GM21360 (cell line): Measurements from ENCODE around the gene TGFB3.
A peak's percentile ranks its signal among the peaks of the same experiment; 100 is the strongest.
"Not testable (repeated sequence)": the region's sequence is repeated elsewhere in the genome, so short reads cannot be mapped to it uniquely, and the experiment has no call there.

ENCODE experiments used
- ATAC-seq: cut with Tn5 transposase; IDR thresholded peaks from one replicate; pipeline ENCODE4 v1.9.1; 2021; ENCODE audit warnings: mild to moderate bottlenecking, moderate library complexity; ENCODE audit not compliant: unreplicated experiment

The TGFB3 gene

DNA sequence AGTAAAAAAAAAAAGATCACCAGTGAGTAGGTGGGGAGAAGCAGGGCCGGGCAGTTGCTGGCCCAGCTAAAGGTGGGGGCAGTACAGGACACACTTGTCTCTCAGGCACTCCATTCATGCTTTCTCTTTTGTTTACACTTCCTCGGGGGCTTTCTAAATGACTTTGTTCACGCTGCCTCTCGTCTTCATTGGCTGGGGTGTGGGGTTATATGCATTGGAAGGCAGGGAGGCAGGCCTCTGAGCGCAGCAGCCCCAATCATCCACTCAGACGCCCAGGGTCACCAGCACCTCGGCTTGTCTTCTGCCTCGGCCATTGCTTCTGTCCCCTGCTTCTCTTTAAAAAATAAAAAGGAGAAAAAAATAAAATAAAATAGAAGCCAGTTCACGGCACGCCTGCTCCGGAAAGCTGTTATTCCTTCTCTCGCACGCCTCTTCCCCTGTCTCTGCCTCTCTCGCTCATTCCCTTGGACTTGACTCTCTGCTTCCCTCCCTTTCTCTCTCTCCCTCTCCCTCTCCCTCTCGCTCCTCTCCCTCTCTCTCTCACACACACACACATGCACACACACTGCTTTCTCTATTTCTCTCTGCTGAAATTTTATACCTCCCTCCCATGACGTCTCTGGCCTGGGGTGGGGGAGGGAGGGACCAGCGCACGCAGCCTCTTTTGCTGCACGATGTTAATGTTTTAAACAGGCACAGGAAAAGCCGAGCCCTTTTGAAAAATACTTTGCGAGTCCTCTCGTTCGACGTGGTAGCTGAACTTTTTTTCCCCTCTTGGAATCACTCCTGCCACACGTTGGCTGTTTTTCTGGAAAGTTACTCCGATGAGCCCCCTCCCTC is at the start of gene TGFB3:
Gene TGFB3, minus strand, starts transcription at position 570 of the 840 bp plus-strand sequence. CDS start 1,102 bp downstream, outside the sequence.
- peak; percentile 41 for ATAC-seq

DNA sequence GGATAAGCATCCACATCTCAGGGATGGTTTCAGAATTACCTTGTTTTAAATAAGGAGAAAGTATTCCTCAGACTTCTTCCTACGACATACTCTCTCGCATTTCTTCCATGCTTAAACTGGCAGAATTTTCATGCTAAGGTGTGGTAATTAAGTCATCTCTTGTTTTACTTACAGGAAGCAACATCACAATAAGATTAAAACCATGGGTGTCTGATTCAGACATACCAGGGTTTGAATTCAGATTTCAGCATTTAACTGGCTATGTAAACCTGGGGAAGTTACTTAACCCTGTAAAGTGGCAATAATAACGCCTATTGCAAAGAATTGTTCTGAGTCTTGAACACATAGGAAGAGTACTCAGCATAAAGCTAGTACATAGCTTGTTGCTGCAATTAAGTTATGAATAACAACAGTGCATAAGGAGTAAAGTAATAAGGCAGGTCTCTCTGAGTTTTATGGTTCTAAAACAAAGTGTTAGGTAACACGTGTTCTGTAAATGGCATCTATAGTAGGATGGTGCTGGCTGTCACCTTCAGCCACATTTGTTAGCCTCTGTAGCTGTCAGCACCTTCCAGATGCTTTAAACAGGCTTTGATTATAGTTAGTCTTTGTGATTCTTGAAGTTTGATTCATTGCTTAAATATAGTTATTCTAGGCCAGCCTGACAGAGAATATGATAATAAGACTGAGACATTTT is 42.6 kb upstream of the TGFB3 start:
- no peak for ATAC-seq

DNA sequence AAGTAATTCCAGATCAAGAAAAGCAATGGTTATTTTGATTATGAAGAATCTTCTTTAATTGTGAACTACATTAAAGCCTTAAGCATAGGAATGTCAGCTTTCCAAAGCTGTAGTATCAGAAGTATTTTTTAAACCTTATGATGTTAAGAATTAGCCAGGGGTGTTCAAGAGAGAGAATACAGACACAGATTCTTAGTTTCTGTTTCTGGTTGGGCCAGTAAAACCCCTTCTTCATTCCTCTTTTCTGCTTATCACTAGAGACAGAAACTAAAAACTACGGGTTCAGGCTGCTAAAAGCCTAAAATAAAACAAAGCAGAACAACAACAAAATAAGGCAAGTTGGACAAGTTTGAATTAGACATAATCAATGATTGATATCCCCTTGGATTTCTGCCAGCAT is 42.0 kb upstream of the TGFB3 start:
- ATAC-seq, result no peak

DNA sequence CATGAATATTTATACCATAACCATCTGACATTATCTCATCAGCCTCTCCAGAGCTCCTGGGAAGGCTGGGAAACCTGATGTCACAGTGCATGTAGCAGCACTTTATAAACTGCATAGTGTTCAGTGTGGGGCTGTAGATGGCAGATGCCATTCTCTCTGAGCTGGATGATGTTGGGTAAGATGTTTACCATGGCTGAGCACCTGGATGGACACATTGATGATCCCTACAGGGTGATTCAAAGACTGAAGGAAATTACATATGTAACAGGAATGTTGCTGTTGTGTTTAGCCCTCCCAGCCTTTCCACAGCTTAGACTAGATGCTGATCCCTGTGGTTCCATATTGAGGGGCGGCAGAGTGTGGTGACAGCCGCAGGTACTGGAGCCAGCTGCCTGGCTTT is 41.2 kb upstream of the TGFB3 start:
- no peak for ATAC-seq

DNA sequence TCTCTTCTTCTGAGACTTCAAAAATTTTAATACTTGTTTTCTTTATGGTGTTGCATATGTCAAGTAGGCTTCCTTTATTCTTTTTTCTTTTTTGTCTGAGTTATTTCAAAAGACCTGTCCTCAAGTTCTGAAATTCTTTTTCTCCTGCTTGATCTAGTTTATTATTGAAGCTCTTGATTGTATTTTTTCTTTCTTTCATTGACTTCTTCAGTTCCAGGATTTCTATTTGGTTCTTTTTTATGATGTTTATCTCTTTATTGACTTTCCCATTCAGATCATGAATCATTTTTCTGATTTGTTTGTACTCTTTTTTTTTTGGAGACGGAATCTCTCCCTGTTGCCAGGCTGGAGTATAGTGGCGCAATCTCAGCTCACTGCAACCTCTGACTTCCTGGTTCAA is 37.9 kb upstream of the TGFB3 start:
- no peak for ATAC-seq

DNA sequence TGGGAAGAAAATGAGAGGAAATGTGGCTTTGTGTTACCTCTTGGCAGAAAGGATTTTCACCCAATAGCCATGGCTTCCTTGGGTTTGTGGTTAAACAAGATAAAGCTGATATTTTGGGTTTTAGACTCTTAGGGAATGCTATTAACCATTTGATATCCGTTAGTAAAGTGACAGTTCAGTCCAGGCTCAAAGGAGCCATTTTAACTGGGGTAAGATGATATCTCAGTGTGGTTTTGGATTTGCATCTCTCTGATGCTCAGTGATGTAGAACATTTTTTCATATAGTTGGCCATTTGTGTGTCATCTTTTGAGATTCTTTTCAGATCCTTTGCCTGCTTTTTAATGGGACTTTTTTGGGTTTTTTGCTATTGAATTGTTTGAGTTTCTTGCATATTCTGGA is 33.9 kb upstream of the TGFB3 start:
- no peak for ATAC-seq

DNA sequence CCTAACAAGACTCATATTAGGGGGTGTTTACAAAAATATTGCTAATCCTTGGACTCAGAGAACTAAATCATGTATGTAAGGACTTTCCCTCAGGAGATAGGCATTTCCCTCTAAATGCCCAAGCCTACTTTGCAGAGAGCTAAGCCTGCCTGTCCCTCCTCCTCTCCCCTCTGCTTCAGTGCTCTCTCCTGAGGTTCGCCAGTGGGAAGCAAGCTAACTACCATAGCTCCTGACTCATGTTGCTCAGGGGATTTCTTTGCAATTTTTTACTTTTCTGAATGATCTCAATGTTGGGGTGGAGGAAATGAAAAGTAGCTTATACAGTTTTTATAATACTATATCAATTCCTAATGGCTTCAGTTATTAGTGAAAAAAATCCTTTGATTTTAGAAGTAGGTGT is 33.4 kb upstream of the TGFB3 start:
- no peak for ATAC-seq

DNA sequence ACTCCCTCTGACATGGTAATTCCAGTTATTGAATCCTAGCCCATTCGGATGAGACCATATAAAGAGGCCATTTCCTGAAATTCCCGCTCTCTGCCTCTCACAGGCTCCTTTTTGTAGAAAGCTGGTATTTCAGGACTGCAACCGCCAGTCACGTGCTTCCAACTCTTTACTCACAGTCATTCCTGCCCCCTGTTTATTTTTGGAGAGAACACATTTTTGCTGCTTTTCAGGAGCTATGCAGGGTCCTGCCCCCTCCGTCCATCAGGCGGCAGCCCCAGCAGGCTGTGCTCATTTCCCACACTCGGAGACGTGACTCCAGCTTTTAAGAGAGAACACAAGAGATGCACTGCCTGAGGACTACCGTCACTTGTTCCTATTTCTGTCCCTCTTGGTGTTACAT is 30.6 kb upstream of the TGFB3 start:
- no peak for ATAC-seq

DNA sequence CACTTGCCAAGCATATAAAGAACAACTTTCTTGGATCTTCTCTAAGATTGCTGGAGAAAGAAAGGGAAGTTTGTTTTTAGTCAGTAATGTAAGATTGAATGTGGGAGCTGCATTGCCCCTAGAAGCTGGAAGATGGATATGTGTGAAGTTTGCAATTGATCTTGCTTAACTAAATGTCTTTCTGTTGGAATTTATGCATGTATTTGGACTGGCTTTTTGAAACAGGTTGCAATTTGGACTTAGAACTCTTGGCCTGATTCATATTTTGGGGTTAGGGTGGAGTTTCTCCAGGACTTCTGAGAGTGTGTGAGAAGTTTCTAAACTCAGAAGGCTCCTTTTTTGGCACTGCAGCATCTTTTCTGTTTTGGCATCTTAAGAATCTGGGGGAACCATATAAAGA is 30.1 kb upstream of the TGFB3 start:
- no peak for ATAC-seq

DNA sequence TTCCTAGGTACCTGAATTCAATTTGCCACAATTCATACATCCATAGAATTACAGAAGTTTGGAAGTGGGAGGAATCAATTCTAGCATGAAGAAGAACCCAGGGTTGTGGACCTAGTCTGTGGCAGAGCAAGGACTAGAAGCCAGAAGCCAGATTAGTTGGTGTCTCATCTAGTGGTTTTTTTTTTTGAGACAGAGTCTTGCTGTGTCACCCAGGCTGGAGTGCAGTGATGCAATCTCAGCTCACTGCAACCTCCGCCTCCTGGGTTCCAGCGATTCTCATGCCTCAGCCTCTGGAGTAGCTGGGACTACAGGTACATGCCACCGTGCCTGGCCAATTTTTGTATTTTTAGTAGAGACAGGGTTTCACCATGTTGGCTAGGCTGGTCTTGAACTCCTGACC is 27.8 kb upstream of the TGFB3 start:
- ATAC-seq, result not testable (repeated sequence)

DNA sequence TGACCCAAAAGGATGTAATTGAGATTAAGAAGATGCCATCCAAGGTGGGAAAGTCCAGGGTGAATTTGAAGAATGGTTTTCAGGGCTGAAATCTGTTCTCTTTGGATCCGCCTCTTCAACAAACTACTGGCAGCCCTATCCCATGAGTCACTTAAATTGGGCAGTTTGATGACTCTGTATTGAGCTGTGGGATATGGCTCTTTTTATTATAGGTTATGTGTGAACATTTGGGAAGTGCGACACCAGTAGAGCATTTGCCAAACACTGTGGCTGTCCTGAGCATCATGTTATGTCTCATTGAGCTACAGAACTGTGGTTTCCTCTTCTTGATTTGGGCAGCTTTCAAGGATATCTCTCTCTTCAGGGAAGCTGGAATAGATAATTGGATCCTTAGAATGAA is 26.1 kb upstream of the TGFB3 start:
- ATAC-seq, result no peak

DNA sequence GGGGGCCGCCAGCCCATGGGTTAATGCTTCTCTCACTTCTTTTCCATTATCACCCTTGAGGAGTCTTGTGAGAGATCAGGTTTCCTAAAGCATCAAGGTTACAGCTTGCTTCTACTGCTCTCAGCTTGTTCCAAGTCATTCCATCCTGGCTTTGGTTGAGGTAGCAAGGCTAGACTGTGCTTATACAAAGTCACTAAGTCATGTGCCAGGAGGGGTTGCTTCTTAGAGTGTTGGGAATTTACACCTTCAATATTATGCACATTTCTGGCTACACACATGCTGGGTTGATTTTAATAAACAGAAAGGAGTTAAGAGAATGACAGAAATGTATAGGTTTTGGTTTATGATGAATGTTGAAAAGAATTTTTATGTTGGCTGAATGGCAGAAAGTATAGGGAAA is 25.6 kb upstream of the TGFB3 start:
- no peak for ATAC-seq

DNA sequence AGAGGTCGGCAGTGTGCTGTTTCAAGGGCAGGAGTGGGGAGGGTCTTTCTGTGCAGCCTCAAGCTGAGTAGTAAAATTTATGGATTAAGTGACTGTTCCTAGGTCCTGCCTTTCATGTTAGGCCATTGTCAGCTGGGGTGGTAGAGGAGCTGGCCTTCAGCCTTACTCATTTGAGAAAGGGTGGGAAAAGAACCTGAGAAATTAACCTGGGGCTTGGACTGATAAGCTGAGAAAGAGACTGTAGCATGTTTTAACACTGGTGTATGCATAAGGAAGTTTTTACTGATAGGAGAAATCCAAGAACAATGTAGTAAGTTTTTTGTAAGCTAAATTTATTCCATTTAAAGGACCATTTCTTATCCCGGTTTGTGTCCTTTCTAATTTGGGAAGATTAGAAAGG is 24.5 kb upstream of the TGFB3 start:
- no peak for ATAC-seq

DNA sequence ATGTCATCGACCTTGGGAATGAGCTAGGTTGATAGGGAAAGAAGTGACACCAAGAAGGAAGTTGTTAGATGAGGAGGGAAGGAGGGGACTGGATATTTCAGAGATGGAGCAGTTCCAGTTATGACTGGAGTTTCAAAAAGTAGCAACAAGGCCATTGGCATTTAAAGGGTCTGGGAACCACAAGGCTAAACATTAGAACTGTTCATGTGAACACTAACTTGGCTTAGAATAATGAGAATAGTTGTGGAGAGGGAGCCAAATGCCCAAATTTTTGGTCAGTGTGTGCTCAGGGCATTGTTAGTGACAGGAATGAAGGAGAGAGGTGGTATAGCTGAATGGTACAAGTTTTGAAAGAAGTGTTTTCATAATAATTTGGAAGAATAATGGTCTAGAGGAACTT is 20.6 kb upstream of the TGFB3 start:
- ATAC-seq, result no peak

DNA sequence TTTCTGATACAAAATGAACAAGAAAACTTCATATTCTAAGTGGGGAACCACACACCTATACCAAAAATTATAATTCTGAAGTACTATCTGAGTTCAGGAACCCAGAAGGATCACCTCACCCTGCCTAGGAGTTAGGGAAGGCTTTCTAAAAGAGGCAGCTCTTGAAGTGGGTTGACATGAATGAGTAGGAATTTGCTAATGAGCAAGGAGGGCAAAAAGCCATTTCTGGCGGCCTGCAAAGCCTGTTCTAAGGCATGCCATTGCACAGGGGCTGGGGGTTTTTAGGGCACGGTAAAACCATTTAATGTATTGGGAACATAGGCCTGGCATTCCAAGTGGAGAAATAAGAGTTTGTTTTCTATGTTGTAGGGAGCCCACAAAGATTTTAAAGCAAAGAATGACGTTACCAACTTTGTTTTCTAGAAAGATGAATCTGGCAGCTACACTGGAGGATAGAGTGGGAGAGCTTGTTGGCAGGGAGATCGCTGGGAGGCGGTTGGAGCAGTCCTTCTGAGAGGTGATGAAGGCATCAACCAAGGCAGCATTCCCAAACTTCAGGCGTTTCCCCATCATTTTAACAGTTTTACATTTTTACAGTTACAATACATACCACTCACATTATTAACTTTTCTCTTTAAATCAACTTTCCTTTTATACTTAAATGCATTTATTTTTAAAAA is 17.9 kb upstream of the TGFB3 start:
- ATAC-seq, result no peak

DNA sequence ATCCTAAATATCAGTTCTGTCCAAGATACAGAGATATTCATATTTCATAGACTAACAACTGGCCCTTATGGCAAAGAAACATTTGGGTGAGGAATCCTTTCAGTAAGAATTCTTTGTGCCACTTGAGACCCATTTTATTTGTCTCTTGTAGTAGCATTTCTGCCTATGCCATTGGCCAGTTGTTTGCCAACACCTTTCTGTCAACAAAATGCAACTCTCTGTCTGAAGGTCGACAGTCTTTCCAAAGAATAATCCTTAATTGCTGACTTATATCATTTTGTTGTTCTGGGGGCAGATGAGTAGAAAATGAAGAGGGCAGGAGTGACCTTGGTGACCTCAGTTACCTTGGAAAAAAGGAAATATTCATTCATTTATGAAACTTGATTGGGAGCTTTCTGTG is 14.7 kb upstream of the TGFB3 start:
- no peak for ATAC-seq

DNA sequence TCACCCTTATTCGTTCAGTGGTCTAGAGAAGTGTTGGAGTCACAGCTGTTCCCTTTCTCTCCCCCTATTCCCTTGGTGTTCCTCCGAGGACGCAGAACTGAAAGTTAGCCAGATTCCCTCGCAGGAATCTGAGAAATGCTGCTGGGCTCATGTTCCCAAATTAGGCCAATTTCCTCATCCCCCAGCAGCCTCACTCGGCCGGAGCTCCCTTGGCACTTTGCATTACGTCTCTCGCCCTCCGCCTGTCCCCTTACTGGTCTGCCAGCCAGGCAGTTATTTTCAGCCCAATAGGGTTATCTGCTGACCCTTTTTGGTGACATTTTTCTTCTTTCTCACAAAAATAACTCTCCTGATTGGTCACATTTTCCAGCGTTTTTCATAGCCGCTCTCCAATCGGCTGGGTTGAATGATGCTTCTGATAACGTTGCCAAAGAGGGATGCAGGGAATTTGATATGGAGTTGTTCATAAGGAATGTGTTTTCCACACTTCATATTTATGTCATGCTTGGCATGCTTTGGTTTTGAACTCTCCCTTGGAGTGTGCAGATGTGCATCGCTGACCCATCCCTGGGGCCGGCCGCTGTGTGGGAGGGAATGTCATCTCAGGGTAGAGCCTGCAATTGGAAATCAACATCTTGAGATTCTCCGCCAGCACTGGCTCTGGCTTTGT is 13.7 kb upstream of the TGFB3 start:
- ATAC-seq, result no peak

DNA sequence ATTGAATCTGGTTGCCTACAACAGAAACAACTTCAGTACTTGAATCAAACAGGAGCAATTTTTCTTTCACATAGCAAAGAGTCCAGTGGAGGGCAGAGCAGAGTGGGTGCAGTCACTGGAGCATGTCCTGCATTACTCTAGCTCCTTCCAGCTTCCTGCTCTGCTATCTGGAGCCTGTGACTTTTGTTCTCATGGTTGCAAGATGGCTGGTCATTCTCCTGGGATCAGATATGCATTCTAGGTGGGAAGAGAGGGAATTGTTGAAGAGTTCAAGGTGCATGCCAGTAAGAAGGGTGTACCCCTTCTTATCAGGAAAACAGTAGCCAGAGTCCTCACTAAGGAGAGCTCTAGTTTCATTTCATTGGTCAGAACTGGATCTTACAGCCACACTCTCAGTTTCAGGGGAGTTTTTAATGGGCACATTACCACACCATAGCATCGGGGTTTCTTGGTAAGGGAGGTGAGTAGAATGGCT is 11.8 kb upstream of the TGFB3 start:
- no peak for ATAC-seq

DNA sequence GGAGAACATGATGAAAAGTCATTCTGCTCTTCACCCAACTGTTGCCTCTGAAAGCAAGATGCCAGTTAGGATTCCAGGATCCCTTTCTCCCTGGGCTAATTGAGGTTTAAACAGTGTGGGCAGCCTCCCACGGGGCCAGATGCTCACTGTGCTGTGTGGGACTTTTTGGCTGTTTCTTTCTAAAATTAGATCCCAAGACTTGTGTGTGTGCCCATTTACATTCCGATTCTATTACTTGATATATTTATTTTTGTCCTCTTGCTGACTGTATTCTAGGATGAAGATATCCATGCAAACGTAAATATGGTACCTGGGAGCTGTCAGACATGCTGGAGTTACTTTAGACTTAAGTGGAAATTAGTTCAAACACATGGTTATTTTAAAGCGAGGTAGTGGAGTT is 10.0 kb upstream of the TGFB3 start:
- no peak for ATAC-seq

DNA sequence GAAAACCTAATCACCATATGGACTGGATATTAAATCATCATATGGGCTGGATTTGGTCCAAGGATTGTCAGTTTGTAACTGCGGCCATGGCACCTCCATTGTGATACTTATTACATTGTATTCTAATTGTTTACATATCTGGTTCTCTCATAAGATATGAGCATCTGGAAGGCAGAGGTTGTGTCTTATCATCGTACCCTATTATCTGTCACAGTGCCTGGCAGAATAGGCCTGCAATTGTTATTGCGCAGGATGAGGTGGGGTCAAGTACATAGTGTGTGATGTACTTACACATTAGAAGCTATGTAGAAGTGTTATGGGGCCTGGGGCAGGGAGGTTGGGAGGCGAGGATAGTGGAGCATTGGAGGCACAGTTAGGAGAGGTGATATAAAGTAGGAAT is 8.5 kb upstream of the TGFB3 start:
- ATAC-seq, result no peak

DNA sequence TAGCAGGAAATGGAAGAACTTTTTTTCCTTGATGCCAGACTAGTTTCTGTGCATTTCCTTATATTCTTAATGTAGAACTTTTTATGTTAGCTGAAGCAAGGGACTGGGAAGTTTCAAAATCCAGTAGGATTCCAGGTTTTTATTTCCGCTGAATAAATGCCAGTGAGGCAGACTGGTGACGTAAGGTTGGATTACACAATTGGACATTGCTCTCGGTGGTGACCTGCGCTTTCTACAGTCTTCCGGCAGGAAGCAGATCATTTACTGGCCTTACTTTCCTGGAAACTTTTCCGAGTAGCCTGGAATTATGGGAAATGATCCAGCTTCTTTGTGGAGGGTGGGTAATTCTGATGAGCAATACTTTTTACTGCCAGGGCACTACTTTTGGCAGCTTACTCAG is 7.3 kb upstream of the TGFB3 start:
- no peak for ATAC-seq
